HG03432 (cell line): ENCODE results near the gene CSF1.

Experiments used
- ATAC-seq: cut with Tn5 transposase; IDR thresholded peaks from one replicate; pipeline ENCODE4 v1.9.1; 2021; ENCODE audit warnings: mild to moderate bottlenecking, moderate library complexity; ENCODE audit not compliant: unreplicated experiment

Gene CSF1

GRCh38 chr1:109975718-109976117 is 65.1 kb downstream of the CSF1 start:
- no peak for ATAC-seq

- no peak for ATAC-seq
Measured at GRCh38 chr1:109976762-109977161, 66.1 kb downstream of the CSF1 start.

- no peak for ATAC-seq
Measured at GRCh38 chr1:109977225-109977624, 66.6 kb downstream of the CSF1 start.

GRCh38 chr1:109977657-109978378 is 67.2 kb downstream of the CSF1 start:
- no peak for ATAC-seq

GRCh38 chr1:109978761-109979488 is 68.3 kb downstream of the CSF1 start:
- ATAC-seq, result no peak

GRCh38 chr1:109979489-109980091 is 68.9 kb downstream of the CSF1 start:
- no peak for ATAC-seq
